Fibroblast of lung (primary cell): ENCODE measurements around the gene BCL2. TPM values are rescaled to one million over a fixed set of nuclear protein-coding genes. Genes with fewer than 3 reads are reported as not detected.
"Not testable (repeated sequence)": the region's sequence is repeated elsewhere in the genome, so short reads cannot be mapped to it uniquely, and the experiment has no call there.

ENCODE experiments used
- DNase-seq, 2 donors: peaks; one replicate each; pipeline versions ENCODE4 v3.0.0 to v3.0.0-alpha.2; 2010; ENCODE audit warnings: low read depth in 2 of 2
- H2AFZ ChIP-seq: 2 replicates; pipeline ENCODE4 v1.5.1; 2012; ENCODE audit warnings: low read length, control low read depth, inconsistent platforms
- H3K27ac ChIP-seq: 2 replicates; pipeline ENCODE4 v1.5.1; 2011; ENCODE audit warnings: low read length, control low read depth; ENCODE audit not compliant: insufficient read depth
- H3K27me3 ChIP-seq: 2 replicates; pipeline ENCODE4 v1.5.1; 2011; ENCODE audit warnings: mild to moderate bottlenecking, low read length; ENCODE audit not compliant: control insufficient read depth, insufficient read depth
- H3K36me3 ChIP-seq: 2 replicates; pipeline ENCODE4 v1.5.1; 2011; ENCODE audit warnings: low read length; ENCODE audit not compliant: control insufficient read depth, insufficient read depth
- H3K4me1 ChIP-seq: 2 replicates; pipeline ENCODE4 v1.5.1; 2011; ENCODE audit warnings: low read length; ENCODE audit not compliant: control insufficient read depth, insufficient read depth; ENCODE audit errors: extremely low read depth
- H3K4me2 ChIP-seq: 2 replicates; pipeline ENCODE4 v1.5.1; 2011; ENCODE audit warnings: low read length, control low read depth; ENCODE audit not compliant: insufficient read depth; ENCODE audit errors: extremely low read depth
- H3K4me3 ChIP-seq, 4 experiments: fragments of 200-600 bp in 1 of 4; sonication (generic) in 1 of 4; replicated peaks in 1 of 4; 2 replicates each; pipeline ENCODE4 v1.5.1; 2011 to 2016; ENCODE audit warnings: low read length in 4 of 4, low read depth in 3 of 4, mild to moderate bottlenecking in 3 of 4, control low read depth in 2 of 4, inconsistent platforms in 1 of 4, mixed read lengths in 1 of 4; ENCODE audit not compliant: insufficient read depth in 1 of 4; ENCODE audit errors: control extremely low read depth in 1 of 4
- H3K79me2 ChIP-seq: 2 replicates; pipeline ENCODE4 v1.5.1; 2012; ENCODE audit warnings: mild to moderate bottlenecking, low read length, inconsistent platforms; ENCODE audit not compliant: control insufficient read depth, insufficient read depth
- H3K9ac ChIP-seq: 2 replicates; pipeline ENCODE4 v1.5.1; 2011; ENCODE audit warnings: mild to moderate bottlenecking, low read length, control low read depth; ENCODE audit not compliant: insufficient read depth
- H3K9me3 ChIP-seq: 2 replicates; pipeline ENCODE4 v1.5.1; 2012; ENCODE audit warnings: low read depth, low read length; ENCODE audit not compliant: control insufficient read depth, insufficient read depth
- H4K20me1 ChIP-seq: 2 replicates; pipeline ENCODE4 v1.5.1; 2011; ENCODE audit warnings: low read length; ENCODE audit not compliant: control insufficient read depth, insufficient read depth; ENCODE audit errors: extremely low read depth
- EZH2 ChIP-seq: IDR thresholded peaks from 2 replicates; pipeline ENCODE4 v1.5.1; 2012; ENCODE audit warnings: low read length, control low read depth, mild to moderate bottlenecking; ENCODE audit errors: missing control alignments
- polyA plus RNA-seq, 2 donors: library from polyadenylated mRNA; depleted of rRNA in 1 of 2; stranded (reverse) in 1 of 2; unstranded in 1 of 2; fragments of >200 nt; gene quantifications; 2 replicates each; pipeline ENCODE4 v1.2.1, GENCODE V29; 2011 to 2012; ENCODE audit warnings: missing spikeins in 1 of 2
- total RNA-seq: library from RNA; depleted of rRNA; stranded (reverse); fragments of >200 nt; gene quantifications from 2 replicates; pipeline ENCODE4 v1.2.1, GENCODE V29; 2014
- TF ChIP-seq, protein P1 (sequence below), 2 donors: IDR thresholded peaks in 1 of 2; conservative IDR thresholded peaks in 1 of 2; 1 replicate in 1 of 2; 2 replicates in 1 of 2; pipeline ENCODE4 v1.5.1; 2011 to 2012; ENCODE audit warnings: low read length in 2 of 2, control low read depth in 1 of 2, inconsistent platforms in 1 of 2, low read depth in 1 of 2, mild to moderate bottlenecking in 1 of 2

BCL2 gene
- total and polyA plus RNA-seq, 2 donors (not counting 1 experiment from before 2014, with no cell fraction given): 1.5 to 3.6 TPM

- no peak overlapping the region for H3K9ac ChIP-seq
- DNase-seq: no peak
- no peaks in the 10 kb centered on the region for H3K9me3 ChIP-seq
- no peak overlapping the region for H2AFZ ChIP-seq
- H3K27ac ChIP-seq: no peak overlapping the region
- no peaks in the 10 kb centered on the region for H3K4me1 ChIP-seq
- no peak overlapping the region for H3K4me3 ChIP-seq
- no peaks in the 10 kb centered on the region for H3K27me3 ChIP-seq
- H3K36me3 ChIP-seq: no peaks in the 10 kb centered on the region
- no peaks in the 10 kb centered on the region for H3K79me2 ChIP-seq
- no peaks in the 10 kb centered on the region for H4K20me1 ChIP-seq
- H3K4me2 ChIP-seq: no peak overlapping the region
- TF ChIP-seq EZH2: no peak
- TF ChIP-seq, protein P1, sequence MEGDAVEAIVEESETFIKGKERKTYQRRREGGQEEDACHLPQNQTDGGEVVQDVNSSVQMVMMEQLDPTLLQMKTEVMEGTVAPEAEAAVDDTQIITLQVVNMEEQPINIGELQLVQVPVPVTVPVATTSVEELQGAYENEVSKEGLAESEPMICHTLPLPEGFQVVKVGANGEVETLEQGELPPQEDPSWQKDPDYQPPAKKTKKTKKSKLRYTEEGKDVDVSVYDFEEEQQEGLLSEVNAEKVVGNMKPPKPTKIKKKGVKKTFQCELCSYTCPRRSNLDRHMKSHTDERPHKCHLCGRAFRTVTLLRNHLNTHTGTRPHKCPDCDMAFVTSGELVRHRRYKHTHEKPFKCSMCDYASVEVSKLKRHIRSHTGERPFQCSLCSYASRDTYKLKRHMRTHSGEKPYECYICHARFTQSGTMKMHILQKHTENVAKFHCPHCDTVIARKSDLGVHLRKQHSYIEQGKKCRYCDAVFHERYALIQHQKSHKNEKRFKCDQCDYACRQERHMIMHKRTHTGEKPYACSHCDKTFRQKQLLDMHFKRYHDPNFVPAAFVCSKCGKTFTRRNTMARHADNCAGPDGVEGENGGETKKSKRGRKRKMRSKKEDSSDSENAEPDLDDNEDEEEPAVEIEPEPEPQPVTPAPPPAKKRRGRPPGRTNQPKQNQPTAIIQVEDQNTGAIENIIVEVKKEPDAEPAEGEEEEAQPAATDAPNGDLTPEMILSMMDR (conservative IDR thresholded peaks at IDR 0.05 in 1 of 2, IDR thresholded peaks at IDR 0.05 in 1 of 2; ENCODE audit: low read depth in 1 of 2, low read length in 2 of 2): no peak
Measured at GRCh38 chr18:63203497-63203896, 116.1 kb downstream of the BCL2 start.

- TF ChIP-seq, protein P1 (conservative IDR thresholded peaks at IDR 0.05 in 1 of 2, IDR thresholded peaks at IDR 0.05 in 1 of 2; ENCODE audit: low read depth in 1 of 2, low read length in 2 of 2): no peak
- TF ChIP-seq EZH2: no peak
- Histone ChIP-seq H3K27ac (no peak overlapping the region), H4K20me1 (no peaks in the 10 kb centered on the region), H3K27me3 (no peaks in the 10 kb centered on the region), H3K4me3 (no peak overlapping the region), H3K4me2 (no peak overlapping the region), H3K9me3 (no peaks in the 10 kb centered on the region), H2AFZ (no peak overlapping the region), H3K36me3 (no peaks in the 10 kb centered on the region), H3K9ac (no peak overlapping the region), H3K79me2 (no peaks in the 10 kb centered on the region), H3K4me1 (no peaks in the 10 kb centered on the region)
- DNase-seq: no peak
Measured at GRCh38 chr18:63202828-63203227, 116.7 kb downstream of the BCL2 start.

- not testable (repeated sequence) for H3K4me2 ChIP-seq, H3K27me3 ChIP-seq, DNase-seq, H3K27ac ChIP-seq, H3K9ac ChIP-seq, H4K20me1 ChIP-seq, H3K4me1 ChIP-seq, H3K79me2 ChIP-seq, H3K36me3 ChIP-seq, H2AFZ ChIP-seq, H3K4me3 ChIP-seq, H3K9me3 ChIP-seq
Measured at GRCh38 chr18:63201456-63201855, 118.1 kb downstream of the BCL2 start.
